Mucosa of rectum (tissue), 2 donors: ENCODE data around the gene OR7C2.

Experiments
- H3K27ac ChIP-seq, 2 donors: one replicate each; pipeline ENCODE4 v1.7.0; 2013; ENCODE audit warnings: inconsistent platforms in 2 of 2, low read depth in 2 of 2, low read length in 2 of 2
- H3K27me3 ChIP-seq, 2 donors: one replicate each; pipeline ENCODE4 v1.7.0; 2013; ENCODE audit warnings: low read length in 2 of 2; ENCODE audit not compliant: control insufficient read depth in 2 of 2, insufficient read depth in 2 of 2
- H3K36me3 ChIP-seq, 2 donors: one replicate each; pipeline ENCODE4 v1.7.0; 2013; ENCODE audit warnings: low read length in 2 of 2; ENCODE audit not compliant: control insufficient read depth in 2 of 2, insufficient read depth in 2 of 2
- H3K4me1 ChIP-seq, 2 donors: one replicate each; pipeline ENCODE4 v1.7.0; 2013; ENCODE audit warnings: low read length in 2 of 2, mild to moderate bottlenecking in 1 of 2; ENCODE audit not compliant: control insufficient read depth in 2 of 2, insufficient read depth in 2 of 2
- H3K4me3 ChIP-seq, 2 donors: one replicate each; pipeline ENCODE4 v1.7.0; 2013; ENCODE audit warnings: low read length in 2 of 2
- H3K9ac ChIP-seq, 2 donors: one replicate each; pipeline ENCODE4 v1.7.0; 2013; ENCODE audit warnings: low read length in 2 of 2, low read depth in 1 of 2, mild to moderate bottlenecking in 1 of 2
- H3K9me3 ChIP-seq, 2 donors: one replicate each; pipeline ENCODE4 v1.7.0; 2013; ENCODE audit warnings: low read length in 2 of 2; ENCODE audit not compliant: control insufficient read depth in 2 of 2
- donor health status: healthy.
- donor health status: Normal muscosa, but diverticular disease.

OR7C2 gene

DNA sequence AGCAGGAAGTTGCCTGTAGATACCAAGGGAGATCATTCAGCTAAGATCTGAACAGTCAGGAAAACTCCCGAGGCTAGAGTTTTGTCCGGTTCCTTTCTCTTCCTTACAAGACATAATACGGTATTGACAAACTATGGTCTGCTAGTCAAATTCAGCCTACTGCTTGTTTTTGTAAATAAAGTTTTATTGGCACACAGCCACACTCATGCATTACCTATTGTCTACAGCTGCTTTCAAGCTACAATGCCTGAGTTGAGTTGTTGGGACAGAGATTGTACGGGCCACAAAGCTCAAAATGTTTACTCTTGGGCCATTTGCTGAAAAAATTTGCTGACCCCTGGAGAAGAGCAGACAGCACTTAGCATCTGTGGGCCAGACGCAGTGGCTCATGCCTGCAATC lies 35.8 kb downstream of the OR7C2 start:
- Histone ChIP-seq H3K4me3 (no peak overlapping the region), H3K27ac (no peak overlapping the region), H3K27me3 (peaks cover 9 to 20% of the 10 kb centered on the region in 2 donors), H3K9me3 (no peaks in the 10 kb centered on the region), H3K9ac (no peak overlapping the region), H3K4me1 (no peaks in the 10 kb centered on the region), H3K36me3 (no peaks in the 10 kb centered on the region)

DNA sequence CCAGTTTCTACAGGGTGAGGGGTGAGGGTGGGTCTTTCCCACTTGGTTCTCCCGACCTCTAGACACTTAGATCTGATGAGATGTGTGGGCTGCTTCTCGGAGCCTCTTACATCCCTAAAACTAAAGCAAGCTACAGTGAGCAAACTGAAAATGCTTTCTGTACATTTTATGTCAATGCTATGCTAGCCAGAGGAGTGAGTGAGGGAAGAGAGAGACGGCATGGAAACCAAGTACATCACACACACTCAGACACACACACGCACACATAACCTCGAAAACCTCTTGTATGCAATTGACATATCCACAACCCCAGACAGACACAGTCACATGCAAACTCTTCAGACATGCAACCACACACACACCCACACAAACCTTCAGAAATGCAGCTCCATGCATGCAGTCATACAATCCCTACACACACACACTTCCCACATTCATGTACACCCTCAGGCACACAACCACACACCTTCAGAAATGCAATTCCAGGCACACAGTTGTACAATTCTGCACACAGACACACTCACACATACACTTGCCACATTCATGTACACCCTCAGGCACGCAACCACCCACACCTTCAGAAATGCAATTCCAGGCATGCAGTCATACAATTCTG lies 37.0 kb downstream of the OR7C2 start:
- peaks cover 9 to 20% of the 10 kb centered on the region in 2 donors for H3K27me3 ChIP-seq
- no peak overlapping the region for H3K4me3 ChIP-seq

GRCh38 chr19:14979476-14980255 lies 38.4 kb downstream of the OR7C2 start, which contains the start of gene SLC1A6:
Gene SLC1A6 (minus strand): TSS chr19:14979864. CDS start chr19:14972910, 6,954 bp downstream.
- H3K27me3 ChIP-seq: peaks cover 9 to 20% of the 10 kb centered on the region in 2 donors
- no peak within 1 kb of the TSS for H3K27ac ChIP-seq
- no peaks in the 10 kb centered on the region for H3K9me3 ChIP-seq
- no peak within 1 kb of the TSS for H3K4me3 ChIP-seq
- H3K36me3 ChIP-seq: no peaks in the 10 kb centered on the region
- H3K4me1 ChIP-seq: no peaks in the 10 kb centered on the region
- H3K9ac ChIP-seq: no peak within 1 kb of the TSS

More for the DNA sequence above, 37.0 kb downstream of the OR7C2 start:
- Histone ChIP-seq H3K27ac (no peak overlapping the region), H3K4me1 (no peaks in the 10 kb centered on the region), H3K9me3 (no peaks in the 10 kb centered on the region), H3K9ac (no peak overlapping the region), H3K36me3 (no peaks in the 10 kb centered on the region)

DNA sequence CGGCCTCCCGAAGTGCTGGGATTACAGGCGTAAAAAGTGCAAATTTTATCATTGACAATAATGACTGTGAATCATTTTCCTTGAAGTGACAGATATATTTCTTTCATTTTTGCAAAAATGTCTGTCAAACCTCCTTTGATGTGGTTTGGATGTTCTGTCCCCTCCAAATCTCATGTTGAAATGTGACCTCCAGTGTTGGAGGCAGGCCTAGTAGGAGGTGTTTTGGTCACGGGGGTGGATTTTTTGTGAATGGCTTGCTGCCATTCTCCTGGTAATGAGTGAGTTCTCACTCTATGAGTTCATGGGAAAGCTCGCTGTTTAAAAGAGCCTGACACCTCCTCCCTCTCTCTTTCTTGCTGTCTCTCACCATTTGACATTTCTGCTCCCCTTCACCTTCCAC lies 43.8 kb downstream of the OR7C2 start:
- Histone ChIP-seq H3K27ac (no peak overlapping the region), H3K27me3 (peaks cover 0 to 6% of the 10 kb centered on the region in 2 donors), H3K9ac (no peak overlapping the region), H3K4me1 (no peaks in the 10 kb centered on the region), H3K4me3 (no peak overlapping the region), H3K9me3 (no peaks in the 10 kb centered on the region), H3K36me3 (no peaks in the 10 kb centered on the region)
